ENCODE measurements around the gene SDHAF4.

SDHAF4 gene

GRCh38 chr6:70638468-70638867 lies 71.7 kb downstream of the SDHAF4 start:
- Mint-ChIP-seq H3K9me3 (no peaks in the 10 kb centered on the region), H3K36me3 (ENCODE audit: low read depth) (no peaks in the 10 kb centered on the region), H3K27ac (no peak overlapping the region), H3K4me3 (no peak overlapping the region), H3K4me1 (no peaks in the 10 kb centered on the region), H3K27me3 (ENCODE audit: low read depth) (no peaks in the 10 kb centered on the region)
- TF ChIP-seq CTCF (IDR thresholded peaks at IDR 0.05; ENCODE audit: unreplicated experiment in 3 of 3) = no peak
